Measurements from ENCODE around the gene ZFP64.
"Not testable (repeated sequence)": the region's sequence is repeated elsewhere in the genome, so short reads cannot be mapped to it uniquely, and the experiment has no call there.

GRCh38 chr20:52220891-52221290 lies 29.3 kb upstream of the ZFP64 start:
- TF ChIP-seq CTCF, POLR2AphosphoS5, POLR2A, EP300 (IDR thresholded peaks at IDR 0.05): not testable (repeated sequence)
